Measurements from ENCODE around the gene LCP2. TPM values are rescaled to one million over a fixed set of nuclear protein-coding genes. Genes with fewer than 3 reads are reported as not detected.

LCP2 gene
- total RNA-seq, 1 donor from 2014 or later: not detected

- Mint-ChIP-seq H3K9me3 (ENCODE audit: low read depth) (no peaks in the 10 kb centered on the region), H3K36me3 (ENCODE audit: low read depth) (no peaks in the 10 kb centered on the region), H3K27me3 (ENCODE audit: low read depth) (peaks cover 10% of the 10 kb centered on the region), H3K4me1 (ENCODE audit: low read depth) (peaks cover 28% of the 10 kb centered on the region), H3K27ac (ENCODE audit: unreplicated experiment) (no peak overlapping the region), H3K4me3 (ENCODE audit: unreplicated experiment) (no peak overlapping the region)
- no peak for DNase-seq (ENCODE audit: low spot score)
- TF ChIP-seq CTCF (IDR thresholded peaks at IDR 0.05): no peak
Measured at GRCh38 chr5:170307575-170308465, 10.2 kb upstream of the LCP2 start.

- TF ChIP-seq CTCF (IDR thresholded peaks at IDR 0.05): no peak
- H3K4me3 Mint-ChIP-seq (ENCODE audit: unreplicated experiment): no peak overlapping the region
- H3K36me3 Mint-ChIP-seq (ENCODE audit: low read depth): no peaks in the 10 kb centered on the region
- no peak for DNase-seq (ENCODE audit: low spot score)
- peaks cover 4% of the 10 kb centered on the region for H3K27me3 Mint-ChIP-seq (ENCODE audit: low read depth)
- H3K4me1 Mint-ChIP-seq (ENCODE audit: low read depth): peaks cover 21% of the 10 kb centered on the region
- peak overlapping the region; percentile 68 for H3K27ac Mint-ChIP-seq (ENCODE audit: unreplicated experiment)
- no peaks in the 10 kb centered on the region for H3K9me3 Mint-ChIP-seq (ENCODE audit: low read depth)
Measured at GRCh38 chr5:170306381-170306831, 8.8 kb upstream of the LCP2 start.

- TF ChIP-seq CTCF (IDR thresholded peaks at IDR 0.05): no peak
Measured at GRCh38 chr5:170305646-170306025, 8.1 kb upstream of the LCP2 start.

GRCh38 chr5:170305016-170305645 is 7.6 kb upstream of the LCP2 start:
- Mint-ChIP-seq H3K4me3 (ENCODE audit: unreplicated experiment) (no peak overlapping the region), H3K4me1 (ENCODE audit: low read depth) (peaks cover 18% of the 10 kb centered on the region), H3K9me3 (ENCODE audit: low read depth) (no peaks in the 10 kb centered on the region), H3K27ac (ENCODE audit: unreplicated experiment) (no peak overlapping the region), H3K36me3 (ENCODE audit: low read depth) (no peaks in the 10 kb centered on the region), H3K27me3 (ENCODE audit: low read depth) (peaks cover 3% of the 10 kb centered on the region)
- DNase-seq (ENCODE audit: low spot score): no peak
- no peak for TF ChIP-seq CTCF (IDR thresholded peaks at IDR 0.05)

More at GRCh38 chr5:170305646-170306025, 8.1 kb upstream of the LCP2 start:
- Mint-ChIP-seq H3K27me3 (ENCODE audit: low read depth) (peaks cover 3% of the 10 kb centered on the region), H3K4me1 (ENCODE audit: low read depth) (peaks cover 21% of the 10 kb centered on the region), H3K36me3 (ENCODE audit: low read depth) (no peaks in the 10 kb centered on the region), H3K9me3 (ENCODE audit: low read depth) (no peaks in the 10 kb centered on the region), H3K4me3 (ENCODE audit: unreplicated experiment) (no peak overlapping the region), H3K27ac (ENCODE audit: unreplicated experiment) (no peak overlapping the region)
- no peak for DNase-seq (ENCODE audit: low spot score)

GRCh38 chr5:170303549-170303948 is 6.0 kb upstream of the LCP2 start:
- no peak overlapping the region for H3K27ac Mint-ChIP-seq (ENCODE audit: unreplicated experiment)
- no peaks in the 10 kb centered on the region for H3K36me3 Mint-ChIP-seq (ENCODE audit: low read depth)
- H3K27me3 Mint-ChIP-seq (ENCODE audit: low read depth): peaks cover 3% of the 10 kb centered on the region
- peaks cover 16% of the 10 kb centered on the region for H3K4me1 Mint-ChIP-seq (ENCODE audit: low read depth)
- no peak overlapping the region for H3K4me3 Mint-ChIP-seq (ENCODE audit: unreplicated experiment)
- TF ChIP-seq CTCF (IDR thresholded peaks at IDR 0.05): no peak
- no peaks in the 10 kb centered on the region for H3K9me3 Mint-ChIP-seq (ENCODE audit: low read depth)
- DNase-seq (ENCODE audit: low spot score): no peak
